ENCODE results near the gene AFDN.

The AFDN gene, protein sequence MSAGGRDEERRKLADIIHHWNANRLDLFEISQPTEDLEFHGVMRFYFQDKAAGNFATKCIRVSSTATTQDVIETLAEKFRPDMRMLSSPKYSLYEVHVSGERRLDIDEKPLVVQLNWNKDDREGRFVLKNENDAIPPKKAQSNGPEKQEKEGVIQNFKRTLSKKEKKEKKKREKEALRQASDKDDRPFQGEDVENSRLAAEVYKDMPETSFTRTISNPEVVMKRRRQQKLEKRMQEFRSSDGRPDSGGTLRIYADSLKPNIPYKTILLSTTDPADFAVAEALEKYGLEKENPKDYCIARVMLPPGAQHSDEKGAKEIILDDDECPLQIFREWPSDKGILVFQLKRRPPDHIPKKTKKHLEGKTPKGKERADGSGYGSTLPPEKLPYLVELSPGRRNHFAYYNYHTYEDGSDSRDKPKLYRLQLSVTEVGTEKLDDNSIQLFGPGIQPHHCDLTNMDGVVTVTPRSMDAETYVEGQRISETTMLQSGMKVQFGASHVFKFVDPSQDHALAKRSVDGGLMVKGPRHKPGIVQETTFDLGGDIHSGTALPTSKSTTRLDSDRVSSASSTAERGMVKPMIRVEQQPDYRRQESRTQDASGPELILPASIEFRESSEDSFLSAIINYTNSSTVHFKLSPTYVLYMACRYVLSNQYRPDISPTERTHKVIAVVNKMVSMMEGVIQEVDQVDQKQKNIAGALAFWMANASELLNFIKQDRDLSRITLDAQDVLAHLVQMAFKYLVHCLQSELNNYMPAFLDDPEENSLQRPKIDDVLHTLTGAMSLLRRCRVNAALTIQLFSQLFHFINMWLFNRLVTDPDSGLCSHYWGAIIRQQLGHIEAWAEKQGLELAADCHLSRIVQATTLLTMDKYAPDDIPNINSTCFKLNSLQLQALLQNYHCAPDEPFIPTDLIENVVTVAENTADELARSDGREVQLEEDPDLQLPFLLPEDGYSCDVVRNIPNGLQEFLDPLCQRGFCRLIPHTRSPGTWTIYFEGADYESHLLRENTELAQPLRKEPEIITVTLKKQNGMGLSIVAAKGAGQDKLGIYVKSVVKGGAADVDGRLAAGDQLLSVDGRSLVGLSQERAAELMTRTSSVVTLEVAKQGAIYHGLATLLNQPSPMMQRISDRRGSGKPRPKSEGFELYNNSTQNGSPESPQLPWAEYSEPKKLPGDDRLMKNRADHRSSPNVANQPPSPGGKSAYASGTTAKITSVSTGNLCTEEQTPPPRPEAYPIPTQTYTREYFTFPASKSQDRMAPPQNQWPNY (N-terminal part only)

GRCh38 chr6:167826896-167827582, at the start of gene AFDN:
TSS of gene AFDN (plus strand) at chr6:167826911. CDS start at chr6:167827133, 222 bp downstream.
- peak in 1 of 2 donors; percentile 24 for DNase-seq

DNA sequence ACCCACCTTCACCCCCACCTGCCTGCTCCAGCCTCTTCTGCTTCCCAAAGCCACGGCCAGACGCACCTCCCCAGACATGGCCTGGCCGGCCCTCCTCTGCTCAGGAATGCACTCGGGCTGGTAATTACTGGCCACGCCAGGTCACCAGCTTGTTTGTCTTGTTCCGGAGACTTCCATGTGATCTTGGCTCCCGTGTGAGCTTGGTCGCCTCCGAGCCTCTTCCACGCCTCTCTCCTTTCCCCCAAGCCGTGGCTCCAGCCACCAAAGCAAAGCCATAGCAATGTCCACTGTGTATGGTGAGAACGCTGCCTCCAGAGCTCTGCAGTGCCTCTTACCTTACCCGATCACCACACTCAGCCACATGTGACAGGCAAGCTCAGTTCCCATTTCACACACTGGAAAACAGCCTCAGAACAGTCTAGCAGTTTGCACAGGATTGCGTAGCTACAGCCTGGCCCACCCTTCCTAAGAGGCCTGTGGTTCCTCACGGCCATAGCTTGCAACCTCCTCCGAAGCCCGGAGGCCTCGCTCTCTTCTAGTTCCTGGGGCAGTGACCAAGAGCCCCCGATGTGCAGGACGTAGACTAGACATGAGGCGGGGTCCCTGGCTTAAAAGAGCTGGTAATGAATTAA, 48.1 kb upstream of the AFDN start:
- no peak for DNase-seq

DNA sequence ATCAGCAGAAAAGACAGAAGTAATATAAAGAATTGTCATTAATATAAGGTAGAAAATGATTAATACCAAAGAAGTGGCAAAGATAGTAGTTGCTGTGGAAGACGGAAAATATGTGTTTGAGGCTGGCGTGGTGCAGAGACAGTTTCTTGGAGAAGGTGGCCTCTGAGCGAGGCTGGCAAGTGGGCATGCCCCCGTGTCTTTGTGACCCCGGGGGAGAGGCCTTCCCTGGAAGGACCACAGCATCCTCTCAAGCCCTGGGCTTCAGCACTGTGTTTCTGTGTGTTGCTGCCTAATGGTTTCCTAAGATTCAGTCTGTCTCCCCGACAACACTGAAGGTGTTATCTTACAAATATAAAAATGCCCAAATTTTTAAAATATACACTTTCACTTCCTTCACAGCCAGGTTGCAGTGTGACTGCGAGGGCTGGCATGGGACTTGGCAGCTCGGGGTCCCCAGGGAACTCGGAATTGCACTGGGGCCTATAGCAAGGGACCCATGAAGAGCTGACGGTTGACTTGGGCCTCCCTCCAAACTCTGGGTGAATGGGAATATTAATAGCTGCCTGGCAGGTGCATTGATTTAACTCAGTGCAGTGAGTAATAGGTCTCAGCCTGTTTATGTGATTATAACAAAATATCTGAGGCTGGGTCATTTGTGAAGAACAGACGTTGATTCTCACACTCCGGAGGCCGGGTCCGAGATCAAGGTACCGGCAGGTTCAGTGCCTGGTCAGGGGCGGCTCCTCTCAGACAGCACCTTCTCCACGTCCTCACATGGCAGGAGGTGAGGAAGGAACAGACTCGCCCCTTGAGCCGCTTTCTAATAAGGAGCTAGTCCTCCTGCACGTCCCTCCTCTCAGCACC, 47.4 kb upstream of the AFDN start:
- DNase-seq, result no peak

DNA sequence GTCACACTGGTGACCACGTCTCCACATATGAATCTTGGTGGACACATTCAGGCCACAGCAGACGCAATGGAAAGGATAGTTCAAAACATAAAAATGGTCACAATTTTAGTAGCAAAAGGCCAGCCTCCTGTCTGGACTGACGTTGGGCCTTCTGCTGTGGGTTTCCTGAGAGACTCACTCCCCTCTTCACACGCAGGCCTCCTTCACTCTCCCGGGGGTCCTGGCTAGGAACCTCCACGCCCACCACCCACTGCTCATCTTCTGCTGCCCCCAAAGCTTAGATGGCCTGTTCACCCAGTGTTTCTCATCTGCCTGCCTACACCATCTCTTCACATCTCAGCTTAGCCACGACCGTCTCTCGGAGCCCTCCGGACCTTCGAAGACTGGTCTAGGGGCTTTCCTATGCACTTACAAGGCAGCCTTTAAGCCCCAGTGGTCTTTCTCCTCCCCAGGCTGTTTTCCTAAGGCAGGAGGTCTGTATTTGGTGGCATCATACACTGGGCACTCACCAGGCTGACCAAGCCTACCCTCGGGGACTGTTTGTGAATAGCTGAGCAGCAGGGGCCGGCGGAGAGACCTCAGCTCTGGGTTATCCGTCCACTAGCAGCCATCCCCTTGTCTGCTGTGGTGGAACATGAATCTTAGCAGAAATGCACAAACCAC, 46.6 kb upstream of the AFDN start:
- DNase-seq, result no peak

- no peak for DNase-seq
Measured at GRCh38 chr6:167781066-167781767, 45.5 kb upstream of the AFDN start.

GRCh38 chr6:167781868-167782267, 44.8 kb upstream of the AFDN start:
- no peak for DNase-seq

DNA sequence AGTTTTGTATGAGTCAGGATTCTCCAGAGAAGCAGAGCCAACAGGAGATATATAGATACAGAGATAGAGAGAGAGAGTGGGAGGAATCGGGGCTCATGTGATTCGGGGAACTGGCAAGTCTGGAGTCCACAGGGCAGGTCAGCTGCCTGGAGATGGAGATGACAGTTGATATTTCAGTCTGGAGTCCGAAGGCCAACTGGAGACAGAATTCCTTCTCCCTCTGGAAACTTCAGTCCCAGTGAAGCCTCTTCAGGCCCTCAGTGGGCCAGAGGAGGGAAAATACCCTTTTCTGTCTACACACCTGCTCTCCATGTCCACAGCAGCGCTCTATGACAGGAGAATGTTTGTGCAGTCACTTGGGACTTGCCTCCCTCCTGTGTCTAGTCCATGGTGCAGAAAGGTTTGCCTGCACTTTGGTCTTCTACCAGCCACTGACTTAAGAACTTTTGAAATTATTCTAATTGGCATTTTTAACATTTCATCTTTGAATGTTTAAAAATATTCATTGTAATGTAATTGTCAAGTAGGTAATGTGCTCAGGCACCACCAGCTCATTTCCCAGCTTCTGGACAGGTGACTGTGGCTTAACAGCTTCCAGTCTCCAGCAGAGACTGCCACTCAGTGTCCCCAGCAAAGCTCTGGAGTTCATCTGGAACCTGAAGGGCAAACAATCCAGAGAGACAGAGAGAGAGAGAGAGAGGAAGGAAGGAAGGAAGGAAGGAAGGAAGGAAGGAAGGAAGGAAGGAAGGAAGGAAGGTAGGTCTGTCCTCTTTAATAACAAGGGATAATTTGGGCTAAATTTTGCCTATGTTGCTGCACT, 43.8 kb upstream of the AFDN start:
- no peak for DNase-seq

GRCh38 chr6:167786853-167787675, 39.6 kb upstream of the AFDN start:
- DNase-seq, result no peak

- DNase-seq, result no peak
Measured at GRCh38 chr6:167787896-167788562, 38.7 kb upstream of the AFDN start.

GRCh38 chr6:167788563-167788903, 38.2 kb upstream of the AFDN start:
- DNase-seq, result no peak

DNA sequence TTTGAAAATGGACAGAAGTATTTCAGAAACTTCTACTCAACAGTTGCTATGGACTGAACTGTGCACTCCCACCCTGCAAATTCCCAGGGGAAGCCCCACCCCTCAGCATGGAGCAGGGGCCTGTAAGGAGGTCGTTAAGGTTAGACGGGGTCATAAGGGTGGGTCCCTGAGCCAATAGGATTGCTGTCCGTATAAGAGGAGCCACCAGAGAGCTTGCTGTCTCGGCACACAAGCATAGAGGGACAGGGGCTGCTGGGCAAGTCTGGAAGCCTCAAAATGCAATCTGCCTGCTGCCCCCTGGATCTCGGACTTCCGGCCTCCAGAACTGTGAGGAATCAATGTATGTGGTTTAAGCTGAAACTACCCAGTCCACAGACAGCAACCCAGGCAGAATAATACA, 37.4 kb upstream of the AFDN start:
- no peak for DNase-seq

DNA sequence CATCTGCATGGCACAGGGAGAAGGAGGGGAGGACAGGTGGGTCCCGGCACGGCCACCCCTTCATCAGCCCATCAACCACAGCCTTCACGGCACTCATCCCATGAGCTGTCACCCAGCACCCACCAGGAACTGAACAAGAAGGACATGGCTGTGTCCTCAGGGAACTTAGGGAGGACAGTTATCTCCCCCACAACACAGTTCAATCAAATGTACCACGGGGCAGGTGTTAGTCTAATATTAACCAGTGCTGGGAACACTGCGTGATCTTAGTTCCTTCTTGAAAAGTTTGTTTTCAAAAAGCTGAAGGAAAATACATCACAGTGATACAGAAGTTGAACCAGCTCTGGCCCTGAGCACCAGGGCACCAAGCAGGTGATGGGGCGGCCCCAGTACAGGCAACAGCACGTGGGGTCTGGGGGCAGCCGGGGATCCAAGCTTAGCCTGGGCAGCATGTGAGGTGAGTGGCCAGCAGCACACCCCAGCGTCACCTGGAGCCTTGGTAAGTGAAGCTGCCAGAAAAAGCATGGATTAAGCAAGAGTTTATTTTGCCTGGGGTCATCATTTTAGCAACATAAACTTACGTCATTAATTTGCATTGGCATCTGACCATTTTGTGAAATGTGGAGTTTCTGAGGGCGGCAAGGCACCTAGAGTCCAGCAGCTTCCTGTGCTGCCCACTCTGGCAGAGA, 35.5 kb upstream of the AFDN start:
- no peak for DNase-seq

GRCh38 chr6:167791780-167792478, 34.8 kb upstream of the AFDN start:
- DNase-seq, result no peak

DNA sequence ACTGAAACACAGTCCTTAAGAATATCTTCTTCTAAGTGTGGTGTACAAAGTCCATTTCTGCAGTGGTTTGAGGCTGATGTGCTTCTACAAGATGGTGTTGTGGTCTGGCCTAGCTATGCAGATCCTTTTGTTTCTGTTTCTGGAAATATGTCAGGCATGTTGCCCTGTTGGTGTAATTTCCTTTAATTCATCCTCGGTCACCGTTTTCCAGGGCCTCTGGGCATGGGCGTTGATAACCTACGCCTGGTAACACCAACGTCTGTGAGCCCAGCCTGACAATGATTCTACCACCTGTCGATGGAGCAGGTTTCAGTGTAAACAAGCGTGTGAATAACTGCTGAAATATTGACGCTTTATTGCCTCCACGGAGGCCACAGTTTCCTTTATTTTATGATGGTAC, 33.3 kb upstream of the AFDN start:
- DNase-seq, result no peak

DNA sequence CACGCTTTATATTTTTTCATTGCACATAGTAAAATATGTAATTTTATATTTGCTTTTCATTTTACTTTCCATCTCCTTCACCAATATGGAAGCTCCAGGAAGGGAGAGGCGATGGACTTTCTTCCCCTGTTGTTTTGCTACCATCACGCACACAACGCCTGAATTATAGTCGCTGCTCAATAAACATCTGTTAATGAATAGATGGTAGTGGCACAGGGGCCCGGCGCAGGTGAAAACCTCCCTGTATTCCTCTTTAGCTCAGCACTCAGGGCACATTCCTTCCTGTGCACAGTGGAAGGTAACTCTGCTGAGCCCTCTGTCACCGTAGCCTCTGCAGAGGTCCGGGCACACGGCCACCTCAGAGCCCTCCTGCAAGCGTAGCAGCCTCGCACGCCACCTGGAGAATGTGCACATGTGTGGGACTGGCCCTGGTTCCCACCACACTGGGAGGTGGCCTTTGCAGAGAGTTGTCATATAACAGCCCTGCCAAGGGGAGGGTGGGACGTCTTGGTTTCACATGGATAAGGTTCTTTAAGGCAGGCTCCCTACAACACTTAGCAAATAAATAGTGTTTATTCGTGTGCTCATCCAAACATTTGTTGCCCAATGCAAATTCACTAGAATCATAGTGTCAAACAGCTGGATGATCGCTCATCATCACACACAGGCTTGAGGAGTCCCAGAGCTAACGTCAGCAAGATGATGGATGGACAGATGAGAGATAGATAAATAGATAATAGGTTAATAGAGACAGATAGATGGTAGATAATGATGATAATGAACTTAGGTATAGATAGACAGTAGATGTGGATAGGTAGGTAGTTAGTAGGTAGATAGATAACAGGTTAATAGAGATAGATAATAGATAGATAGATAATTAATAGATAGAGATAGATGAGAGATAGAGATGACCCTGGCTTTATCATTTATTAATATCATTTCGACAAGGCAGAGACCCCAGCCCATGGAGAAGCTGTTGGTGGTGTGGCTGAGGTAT, 32.3 kb upstream of the AFDN start:
- no peak for DNase-seq

All from stimulated activated CD4-positive, alpha-beta T cell treated with anti-CD3 and anti-CD28 coated beads, Interleukin-2, amount 100 ng/mL, for 24 hours (primary cell).